ENCODE measurements around the gene BHLHE41.

- no peak for TF ChIP-seq POLR2A (IDR thresholded peaks at IDR 0.05; ENCODE audit: low read depth, low read length)
- no peak for TF ChIP-seq POLR2AphosphoS5 (IDR thresholded peaks at IDR 0.05; ENCODE audit: low read depth, low read length)
Measured at GRCh38 chr12:26152507-26153102, 27.8 kb upstream of the BHLHE41 start.
